Glutamatergic neuron (in vitro differentiated cells): ENCODE data around the gene PIK3R3. TPM values are rescaled to one million over a fixed set of nuclear protein-coding genes. Genes with fewer than 3 reads are reported as not detected.

Source experiments
- DNase-seq: peaks from one replicate; pipeline ENCODE4 v3.0.0; 2022
- H3K27ac Mint-ChIP-seq: one replicate; pipeline ENCODE4 v1.8.0; 2020; ENCODE audit warnings: mild to moderate bottlenecking, mixed read lengths, inconsistent platforms; ENCODE audit not compliant: unreplicated experiment
- H3K27me3 Mint-ChIP-seq: one replicate; pipeline ENCODE4 v1.8.0; 2020; ENCODE audit warnings: mild to moderate bottlenecking, moderate library complexity, mixed read lengths, inconsistent platforms; ENCODE audit not compliant: unreplicated experiment
- H3K36me3 Mint-ChIP-seq: one replicate; pipeline ENCODE4 v1.8.0; 2020; ENCODE audit warnings: mild to moderate bottlenecking, mixed read lengths, inconsistent platforms; ENCODE audit not compliant: unreplicated experiment
- H3K4me1 Mint-ChIP-seq: one replicate; pipeline ENCODE4 v1.8.0; 2020; ENCODE audit warnings: mild to moderate bottlenecking, low read depth, mixed read lengths, inconsistent platforms; ENCODE audit not compliant: unreplicated experiment
- H3K4me3 Mint-ChIP-seq: one replicate; pipeline ENCODE4 v1.8.0; 2020; ENCODE audit warnings: mild to moderate bottlenecking, mixed read lengths, inconsistent platforms; ENCODE audit not compliant: unreplicated experiment
- H3K9me3 Mint-ChIP-seq: one replicate; pipeline ENCODE4 v1.8.0; 2020; ENCODE audit warnings: mild to moderate bottlenecking, moderate library complexity, mixed read lengths, inconsistent platforms; ENCODE audit not compliant: unreplicated experiment
- CTCF ChIP-seq: fragments of 200-600 bp; sonication (generic); IDR thresholded peaks from one replicate; pipeline ENCODE4 v1.5.0; 2021; ENCODE audit not compliant: partially characterized antibody, unreplicated experiment
- total RNA-seq: library from RNA; stranded (reverse); fragmentation: NEBNext Ultra II Directional; extraction: Animal tissue kit (Norgen Biotek cat#: 25700); gene quantifications from one replicate; pipeline ENCODE4 v1.2.1, GENCODE V29; 2021; ENCODE audit not compliant: unreplicated experiment

Gene PIK3R3
- total RNA-seq, 1 donor from 2014 or later, result 156 TPM

DNA sequence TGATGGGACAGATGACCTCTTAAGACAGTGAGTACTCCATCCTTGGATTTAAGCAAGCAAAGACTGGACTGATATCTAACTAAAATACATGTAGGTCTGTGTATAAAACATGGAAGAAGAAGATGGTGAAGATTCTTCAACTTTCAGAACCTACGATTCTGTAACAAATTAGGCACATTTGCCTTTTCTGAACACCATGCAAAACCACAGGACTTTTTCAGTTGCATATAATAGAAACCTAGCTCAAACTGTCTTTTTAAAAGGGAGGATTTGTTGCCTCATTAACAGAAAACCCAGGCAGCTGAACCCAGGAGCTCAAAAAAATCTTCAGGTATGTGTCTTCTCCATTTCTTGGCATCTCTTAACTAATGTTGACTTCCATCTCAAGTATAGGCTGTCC is 27.8 kb upstream of the PIK3R3 start:
- H3K4me1 Mint-ChIP-seq, result no peaks in the 10 kb centered on the region
- no peaks in the 10 kb centered on the region for H3K9me3 Mint-ChIP-seq
- no peak for TF ChIP-seq CTCF
- no peak overlapping the region for H3K27ac Mint-ChIP-seq
- H3K4me3 Mint-ChIP-seq, result no peak overlapping the region
- H3K27me3 Mint-ChIP-seq, result no peaks in the 10 kb centered on the region
- no peaks in the 10 kb centered on the region for H3K36me3 Mint-ChIP-seq
- no peak for DNase-seq

DNA sequence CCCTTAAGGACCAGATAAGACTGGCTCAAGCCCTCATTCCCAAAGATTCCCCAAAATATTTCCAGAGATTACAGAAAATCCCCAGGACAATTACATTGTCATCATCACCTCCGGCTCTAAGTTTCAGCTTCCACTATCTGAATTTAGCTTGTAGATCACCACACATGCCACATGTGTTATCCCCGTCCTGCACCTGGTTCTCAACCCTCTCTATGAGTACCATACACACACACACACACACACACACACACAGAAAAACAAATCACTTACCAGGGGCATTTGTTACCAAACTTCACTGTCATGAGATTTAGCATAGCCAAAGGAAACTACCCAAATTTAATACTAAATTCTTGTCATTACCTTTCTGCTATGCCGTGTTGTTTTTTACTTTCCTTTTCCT is 27.1 kb upstream of the PIK3R3 start:
- no peak overlapping the region for H3K27ac Mint-ChIP-seq
- no peaks in the 10 kb centered on the region for H3K9me3 Mint-ChIP-seq
- no peak for DNase-seq
- no peaks in the 10 kb centered on the region for H3K27me3 Mint-ChIP-seq
- H3K4me1 Mint-ChIP-seq, result no peaks in the 10 kb centered on the region
- no peak for TF ChIP-seq CTCF
- H3K36me3 Mint-ChIP-seq, result no peaks in the 10 kb centered on the region
- no peak overlapping the region for H3K4me3 Mint-ChIP-seq

DNA sequence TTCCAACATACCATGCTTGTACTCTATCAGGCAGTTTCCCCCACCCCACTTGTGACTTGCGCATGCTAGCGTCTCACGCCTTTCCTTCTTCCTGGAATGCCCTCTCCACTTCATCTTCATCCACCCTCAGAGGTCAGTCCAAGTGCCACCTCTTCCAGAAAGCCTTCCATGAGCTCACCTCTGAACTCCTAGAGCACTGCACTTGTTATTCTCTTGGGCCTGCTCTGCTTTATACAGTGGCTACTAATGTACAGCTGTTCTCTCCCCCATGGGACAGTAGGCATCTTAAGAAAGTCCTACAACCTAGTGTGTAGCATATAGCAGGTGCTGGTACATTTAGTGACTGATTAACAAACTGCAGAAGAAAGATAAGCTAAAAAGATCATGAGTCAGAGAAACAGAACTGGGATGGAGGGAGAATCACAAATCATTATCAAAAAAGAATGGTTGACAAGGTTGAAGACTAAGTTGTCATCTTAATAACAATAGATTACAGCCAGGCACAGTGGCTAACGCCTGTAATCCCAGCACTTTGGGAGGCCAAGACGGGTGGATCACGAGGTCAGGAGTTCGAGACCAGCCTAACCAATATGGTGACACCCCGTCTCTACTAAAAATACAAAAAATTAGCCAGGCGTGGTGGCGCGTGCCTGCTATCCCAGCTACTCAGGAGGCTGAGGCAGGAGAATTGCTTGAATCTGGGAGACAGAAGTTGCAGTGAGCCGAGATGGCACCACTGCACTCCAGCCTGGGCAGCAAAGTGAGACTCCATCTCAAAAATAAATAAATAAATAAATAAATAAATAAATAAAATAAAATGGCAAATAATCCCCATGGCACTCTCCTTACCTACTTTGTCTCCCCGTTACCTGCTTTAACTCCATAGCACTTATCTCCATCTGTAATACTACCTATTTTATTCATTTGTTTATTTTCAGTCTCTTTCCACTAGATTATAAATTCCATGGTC is 26.2 kb upstream of the PIK3R3 start:
- H3K9me3 Mint-ChIP-seq, result no peaks in the 10 kb centered on the region
- H3K4me1 Mint-ChIP-seq, result no peaks in the 10 kb centered on the region
- H3K27ac Mint-ChIP-seq, result no peak overlapping the region
- H3K4me3 Mint-ChIP-seq, result no peak overlapping the region
- no peaks in the 10 kb centered on the region for H3K27me3 Mint-ChIP-seq
- H3K36me3 Mint-ChIP-seq, result no peaks in the 10 kb centered on the region
- TF ChIP-seq CTCF, result no peak
- no peak for DNase-seq

DNA sequence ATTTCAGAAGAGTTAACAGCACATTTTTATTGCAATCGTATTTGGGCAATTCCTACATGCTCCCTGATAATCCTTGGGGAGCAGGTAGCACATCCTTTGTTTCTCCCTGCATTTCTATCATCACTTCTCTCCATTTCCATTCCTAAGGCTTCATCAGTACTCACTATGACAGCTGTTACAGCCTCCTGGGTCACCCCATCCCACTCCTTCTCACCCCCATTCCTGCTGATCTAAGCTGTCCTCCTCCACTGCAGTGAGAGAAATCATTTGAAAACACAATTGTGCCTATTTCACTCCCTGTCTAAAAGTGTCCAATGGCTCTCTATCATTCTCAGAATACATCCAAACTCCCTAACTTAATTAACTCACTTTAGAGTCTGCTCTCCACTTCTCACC is 25.5 kb upstream of the PIK3R3 start:
- Mint-ChIP-seq H3K36me3 (no peaks in the 10 kb centered on the region), H3K27ac (no peak overlapping the region)

More for the DNA sequence above, 25.5 kb upstream of the PIK3R3 start:
- DNase-seq, result no peak
- Mint-ChIP-seq H3K9me3 (no peaks in the 10 kb centered on the region), H3K4me3 (no peak overlapping the region), H3K4me1 (no peaks in the 10 kb centered on the region), H3K27me3 (no peaks in the 10 kb centered on the region)
- no peak for TF ChIP-seq CTCF
